ENCODE measurements around the gene PRXL2C.

DNA sequence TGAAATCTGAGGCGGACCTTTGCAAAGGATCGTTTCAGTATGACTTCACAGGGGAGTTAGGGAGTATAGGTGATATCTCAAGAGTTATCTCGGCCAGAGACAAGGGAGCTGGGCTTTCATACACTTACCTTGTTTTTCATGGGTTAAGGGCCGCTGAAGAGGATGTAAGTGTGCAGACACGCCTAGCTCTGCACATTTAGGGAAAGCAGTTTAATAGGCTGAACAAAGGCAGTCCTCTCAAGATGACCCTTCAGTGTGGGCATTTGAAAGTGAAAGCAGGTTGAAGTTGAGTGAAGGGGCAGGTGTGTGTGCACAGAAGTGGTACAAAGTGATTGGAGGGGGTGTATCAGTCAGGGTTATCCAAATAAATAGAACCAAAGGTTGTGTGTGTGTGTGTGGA is 33.1 kb upstream of the PRXL2C start:
- TF ChIP-seq, protein P1, sequence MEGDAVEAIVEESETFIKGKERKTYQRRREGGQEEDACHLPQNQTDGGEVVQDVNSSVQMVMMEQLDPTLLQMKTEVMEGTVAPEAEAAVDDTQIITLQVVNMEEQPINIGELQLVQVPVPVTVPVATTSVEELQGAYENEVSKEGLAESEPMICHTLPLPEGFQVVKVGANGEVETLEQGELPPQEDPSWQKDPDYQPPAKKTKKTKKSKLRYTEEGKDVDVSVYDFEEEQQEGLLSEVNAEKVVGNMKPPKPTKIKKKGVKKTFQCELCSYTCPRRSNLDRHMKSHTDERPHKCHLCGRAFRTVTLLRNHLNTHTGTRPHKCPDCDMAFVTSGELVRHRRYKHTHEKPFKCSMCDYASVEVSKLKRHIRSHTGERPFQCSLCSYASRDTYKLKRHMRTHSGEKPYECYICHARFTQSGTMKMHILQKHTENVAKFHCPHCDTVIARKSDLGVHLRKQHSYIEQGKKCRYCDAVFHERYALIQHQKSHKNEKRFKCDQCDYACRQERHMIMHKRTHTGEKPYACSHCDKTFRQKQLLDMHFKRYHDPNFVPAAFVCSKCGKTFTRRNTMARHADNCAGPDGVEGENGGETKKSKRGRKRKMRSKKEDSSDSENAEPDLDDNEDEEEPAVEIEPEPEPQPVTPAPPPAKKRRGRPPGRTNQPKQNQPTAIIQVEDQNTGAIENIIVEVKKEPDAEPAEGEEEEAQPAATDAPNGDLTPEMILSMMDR (IDR thresholded peaks at IDR 0.05), result no peak
- TF ChIP-seq POLR2A (IDR thresholded peaks at IDR 0.05), result no peak

All from vagina (tissue), 2 donors.